ENCODE results near the gene DYNC1H1. TPM values are rescaled to one million over a fixed set of nuclear protein-coding genes. Genes with fewer than 3 reads are reported as not detected.

DYNC1H1 gene
- total RNA-seq, 1 donor from 2014 or later: 565 TPM

GRCh38 chr14:101939646-101940170 lies 24.7 kb upstream of the DYNC1H1 start:
- FAIRE-seq (no peak), DNase-seq (ENCODE audit: low spot score in 2 of 2) (no peak)

- FAIRE-seq (no peak), DNase-seq (ENCODE audit: low spot score in 2 of 2) (no peak)
Measured at GRCh38 chr14:101944451-101944850, 19.9 kb upstream of the DYNC1H1 start.

- DNase-seq (ENCODE audit: low spot score in 2 of 2): no peak
- FAIRE-seq: no peak
Measured at GRCh38 chr14:101945171-101945570, 19.2 kb upstream of the DYNC1H1 start.

- FAIRE-seq: no peak
- DNase-seq (ENCODE audit: low spot score in 2 of 2): no peak
Measured at GRCh38 chr14:101947577-101947903, 16.8 kb upstream of the DYNC1H1 start.

- DNase-seq (ENCODE audit: low spot score in 2 of 2) (peak; percentile 92 to 99), FAIRE-seq (peak; percentile 93)
Measured at GRCh38 chr14:101947904-101948665, 16.3 kb upstream of the DYNC1H1 start.

GRCh38 chr14:101948666-101949216 lies 15.6 kb upstream of the DYNC1H1 start:
- no peak for DNase-seq (ENCODE audit: low spot score in 2 of 2)
- FAIRE-seq: no peak

- no peak for DNase-seq (ENCODE audit: low spot score in 2 of 2)
- FAIRE-seq: no peak
Measured at GRCh38 chr14:101950100-101950499, 14.3 kb upstream of the DYNC1H1 start.

GRCh38 chr14:101950516-101951215 lies 13.7 kb upstream of the DYNC1H1 start:
- DNase-seq (ENCODE audit: low spot score in 2 of 2): no peak
- no peak for FAIRE-seq

- DNase-seq (ENCODE audit: low spot score in 2 of 2) (no peak), FAIRE-seq (no peak)
Measured at GRCh38 chr14:101953151-101953550, 11.2 kb upstream of the DYNC1H1 start.

- no peak for FAIRE-seq
- no peak for DNase-seq (ENCODE audit: low spot score in 2 of 2)
Measured at GRCh38 chr14:101954501-101954900, 9.9 kb upstream of the DYNC1H1 start.

- FAIRE-seq (no peak), DNase-seq (ENCODE audit: low spot score in 2 of 2) (no peak)
Measured at GRCh38 chr14:101955695-101956161, 8.6 kb upstream of the DYNC1H1 start.

- FAIRE-seq (no peak), DNase-seq (ENCODE audit: low spot score in 2 of 2) (no peak)
Measured at GRCh38 chr14:101956179-101956885, 8.0 kb upstream of the DYNC1H1 start.

- no peak for FAIRE-seq
Measured at GRCh38 chr14:101957406-101958234, 6.8 kb upstream of the DYNC1H1 start.

GRCh38 chr14:101958418-101959180 lies 5.8 kb upstream of the DYNC1H1 start:
- DNase-seq (ENCODE audit: low spot score in 2 of 2) (no peak), FAIRE-seq (no peak)

More at GRCh38 chr14:101957406-101958234, 6.8 kb upstream of the DYNC1H1 start:
- DNase-seq (ENCODE audit: low spot score in 2 of 2): no peak

- DNase-seq (ENCODE audit: low spot score in 2 of 2) (no peak), FAIRE-seq (no peak)
Measured at GRCh38 chr14:101959277-101959676, 5.1 kb upstream of the DYNC1H1 start.

GRCh38 chr14:101960225-101960624 lies 4.1 kb upstream of the DYNC1H1 start:
- FAIRE-seq: no peak

GRCh38 chr14:101961011-101961721 lies 3.2 kb upstream of the DYNC1H1 start:
- DNase-seq (ENCODE audit: low spot score in 2 of 2): peak; percentile 60 to 64

More at GRCh38 chr14:101960225-101960624, 4.1 kb upstream of the DYNC1H1 start:
- DNase-seq (ENCODE audit: low spot score in 2 of 2): no peak

GRCh38 chr14:101961746-101962502 lies 2.4 kb upstream of the DYNC1H1 start:
- FAIRE-seq (no peak), DNase-seq (ENCODE audit: low spot score in 2 of 2) (no peak)

More at GRCh38 chr14:101961011-101961721, 3.2 kb upstream of the DYNC1H1 start:
- no peak for FAIRE-seq

Measured in frontal cortex (tissue), 4 donors.